K562 (cell line): ENCODE results near the gene SPSB1. TPM values are rescaled to one million over a fixed set of nuclear protein-coding genes. Genes with fewer than 3 reads are reported as not detected.

Experiments used
- CHD7 ChIP-seq: fragments of 200-600 bp; sonication (generic); IDR thresholded peaks from one replicate; pipeline ENCODE4 v1.6.1; 2012; ENCODE audit warnings: mild to moderate bottlenecking, low read depth, low read length, inconsistent platforms
- SIN3B ChIP-seq: fragments of 450-650 bp; IDR thresholded peaks from 2 replicates; pipeline ENCODE4 v1.6.1; 2017; ENCODE audit warnings: low read depth, mild to moderate bottlenecking, moderate library complexity
- SNIP1 ChIP-seq: fragments of 450-650 bp; IDR thresholded peaks from 2 replicates; pipeline ENCODE4 v1.7.1; 2017; ENCODE audit warnings: low read depth, mild to moderate bottlenecking
- ZNF583 ChIP-seq: fragments of 250-450 bp; sonication (Bioruptor Pico); IDR thresholded peaks from 2 replicates; pipeline ENCODE4 v1.4.0; 2020
- polyA plus RNA-seq, 8 experiments: library from polyadenylated mRNA; depleted of rRNA in 4 of 8; stranded (reverse) in 5 of 8; unstranded in 3 of 8; fragments of >200 nt; fragmentation: Nextera tagmentation in 2 of 8; fragmentation: Illumina TruSeq in 1 of 8; extraction: Ambion mirVana in 2 of 8; extraction: Trizol in 1 of 8; gene quantifications; 2 replicates each; pipeline versions ENCODE4 v1.2.1 to v1.2.3, GENCODE V29; 2011 to 2014; ENCODE audit warnings: inconsistent platforms in 1 of 8, missing spikeins in 1 of 8
- total RNA-seq, 7 experiments: library from RNA; depleted of rRNA in 6 of 7; stranded (reverse); fragments of >200 nt in 6 of 7; fragmentation: Illumina TruSeq in 2 of 7; extraction: Trizol in 2 of 7; gene quantifications; 2 replicates each; pipeline versions ENCODE4 v1.2.1 to v1.2.3, GENCODE V29; 2011 to 2021; ENCODE audit warnings: low replicate concordance in 1 of 7

The SPSB1 gene
- total and polyA plus RNA-seq, 9 of the 15 experiments (the other 6 are each of a cell fraction or from before 2014, with no cell fraction given), result 0.06 to 0.35 (median 0.14) TPM; not detected in 6

GRCh38 chr1:9265968-9266367 is 26.7 kb upstream of the SPSB1 start (continued):
- TF ChIP-seq SNIP1, result no peak
- no peak for TF ChIP-seq SIN3B
- no peak for TF ChIP-seq ZNF583 (CRISPR knock-in tag)
- no peak for TF ChIP-seq CHD7
- TF ChIP-seq, all 486 proteins: peak for 0
